Stimulated activated CD8-positive, alpha-beta memory T cell treated with anti-CD3 and anti-CD28 coated beads, Interleukin-12 subunit alpha, Interleukin-12 subunit beta, amount 100 ng/mL, for 4 hours (primary cell): Measurements from ENCODE around the gene OBSL1.

Experiments used
- DNase-seq: peaks from one replicate; pipeline ENCODE4 v3.0.0-alpha.2; 2020; ENCODE audit warnings: low read depth

The OBSL1 gene

DNA sequence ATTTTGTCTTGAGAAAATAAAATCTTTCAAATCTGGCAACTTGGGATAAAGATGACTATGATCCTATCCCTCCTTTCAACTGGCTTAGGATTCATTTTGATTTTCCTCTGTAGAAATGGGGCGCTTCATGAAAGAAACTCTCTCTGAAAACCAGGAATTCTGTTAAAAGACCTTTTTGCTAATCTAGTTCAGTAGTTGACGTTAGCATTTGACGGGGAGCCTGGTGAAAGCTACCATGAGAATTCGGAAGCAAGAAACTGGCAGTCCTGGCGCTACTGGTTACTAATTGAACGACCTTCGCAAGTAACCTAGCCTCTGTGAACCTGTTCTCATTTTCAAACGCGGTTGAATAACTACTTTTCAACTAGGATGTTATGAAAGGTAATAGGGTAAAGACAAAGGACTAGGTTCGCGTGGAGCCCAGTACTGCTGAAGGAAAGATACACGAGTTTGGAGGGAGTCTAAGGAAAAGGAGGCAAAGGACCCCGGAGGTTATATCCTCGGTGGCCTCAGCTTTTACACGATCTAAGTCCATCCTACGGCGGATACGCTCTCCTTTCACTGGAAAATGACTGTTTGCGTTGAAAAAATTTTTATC, 25.7 kb upstream of the OBSL1 start:
- DNase-seq: no peak

DNA sequence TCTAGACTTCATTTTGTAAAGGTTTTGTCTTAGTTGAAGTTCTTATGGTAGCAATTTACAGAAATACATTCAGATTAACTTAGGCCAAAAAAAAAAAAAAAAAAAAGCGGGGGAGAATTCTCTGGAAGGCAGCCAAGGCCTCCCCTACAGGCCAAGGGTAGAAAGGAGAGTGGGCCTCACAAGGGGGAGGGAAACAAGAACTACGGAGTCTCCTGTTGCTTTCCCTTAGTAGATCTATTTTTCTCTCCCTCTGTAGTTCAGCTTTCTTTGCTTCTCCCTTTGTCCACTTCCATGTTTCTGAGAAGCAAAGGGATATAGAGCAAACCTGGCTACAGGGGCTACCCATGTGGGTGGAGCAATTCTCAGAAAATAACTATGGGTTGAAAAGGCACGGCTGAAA, 23.9 kb upstream of the OBSL1 start:
- no peak for DNase-seq

DNA sequence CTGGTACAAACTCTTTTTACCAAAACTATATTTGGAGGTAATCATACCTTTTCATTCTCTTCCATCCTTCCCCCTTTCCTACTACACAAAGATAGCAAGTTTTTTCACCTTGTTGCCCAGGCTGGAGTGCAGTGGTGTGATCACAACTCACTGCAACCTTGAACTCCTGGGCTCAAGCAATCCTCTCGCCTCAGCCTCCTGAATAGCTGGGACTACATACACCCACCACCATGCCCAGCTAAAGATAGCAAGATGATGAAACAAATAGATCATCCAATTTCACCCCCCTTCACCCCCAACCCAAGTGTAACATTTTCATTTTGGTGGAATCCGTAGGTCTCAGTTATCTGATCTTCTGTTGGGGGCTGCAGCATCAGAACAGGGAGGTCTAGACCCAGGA, 21.8 kb upstream of the OBSL1 start:
- DNase-seq: no peak

GRCh38 chr2:219592736-219593135, 21.4 kb upstream of the OBSL1 start:
- no peak for DNase-seq

DNA sequence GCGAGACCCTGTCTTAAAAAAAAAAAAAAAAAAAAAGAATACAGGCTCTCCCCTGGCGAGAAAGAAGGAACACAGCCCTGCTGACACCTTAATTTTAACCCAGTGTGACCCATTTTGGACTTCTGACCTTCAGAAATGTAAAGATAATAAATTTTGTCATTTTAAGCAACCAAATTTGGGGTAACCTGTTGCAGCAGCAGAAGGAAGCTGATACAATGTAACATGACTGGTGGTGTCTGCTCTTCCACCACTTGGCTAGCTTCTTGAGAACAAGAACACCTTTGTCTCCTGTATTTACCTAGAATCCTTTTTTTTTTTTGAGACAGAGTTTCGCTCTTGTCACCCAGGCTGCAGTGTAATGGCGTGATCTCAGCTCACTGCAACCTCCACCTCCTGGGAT, 19.8 kb upstream of the OBSL1 start:
- no peak for DNase-seq

- DNase-seq: no peak
Observed at GRCh38 chr2:219581346-219581745, 10.0 kb upstream of the OBSL1 start.

- no peak for DNase-seq
Observed at GRCh38 chr2:219578811-219579613, 7.7 kb upstream of the OBSL1 start.

GRCh38 chr2:219576505-219577388, 5.4 kb upstream of the OBSL1 start:
- DNase-seq: no peak

GRCh38 chr2:219575566-219576504, 4.5 kb upstream of the OBSL1 start:
- DNase-seq: no peak

DNA sequence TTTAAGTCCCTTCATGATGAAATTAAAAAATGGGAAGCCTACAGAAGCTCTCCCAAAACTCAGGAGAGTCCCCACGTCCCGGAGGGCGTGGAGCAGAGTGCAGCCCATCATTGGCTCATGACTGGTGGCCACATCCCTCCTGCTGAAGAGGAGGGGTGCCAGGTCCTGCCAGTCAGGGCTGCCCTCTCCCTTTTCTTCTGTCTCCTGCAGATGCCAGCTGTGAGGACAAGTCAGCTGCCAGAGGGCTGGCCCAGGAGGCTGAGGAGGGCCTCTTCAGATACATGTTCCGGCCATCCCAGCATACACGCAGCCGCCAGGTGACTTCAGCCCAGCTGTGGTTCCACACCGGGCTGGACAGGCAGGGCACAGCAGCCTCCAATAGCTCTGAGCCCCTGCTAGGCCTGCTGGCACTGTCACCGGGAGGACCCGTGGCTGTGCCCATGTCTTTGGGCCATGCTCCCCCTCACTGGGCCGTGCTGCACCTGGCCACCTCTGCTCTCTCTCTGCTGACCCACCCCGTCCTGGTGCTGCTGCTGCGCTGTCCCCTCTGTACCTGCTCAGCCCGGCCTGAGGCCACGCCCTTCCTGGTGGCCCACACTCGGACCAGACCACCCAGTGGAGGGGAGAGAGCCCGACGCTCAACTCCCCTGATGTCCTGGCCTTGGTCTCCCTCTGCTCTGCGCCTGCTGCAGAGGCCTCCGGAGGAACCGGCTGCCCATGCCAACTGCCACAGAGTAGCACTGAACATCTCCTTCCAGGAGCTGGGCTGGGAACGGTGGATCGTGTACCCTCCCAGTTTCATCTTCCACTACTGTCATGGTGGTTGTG, 3.4 kb upstream of the OBSL1 start:
- no peak for DNase-seq

DNA sequence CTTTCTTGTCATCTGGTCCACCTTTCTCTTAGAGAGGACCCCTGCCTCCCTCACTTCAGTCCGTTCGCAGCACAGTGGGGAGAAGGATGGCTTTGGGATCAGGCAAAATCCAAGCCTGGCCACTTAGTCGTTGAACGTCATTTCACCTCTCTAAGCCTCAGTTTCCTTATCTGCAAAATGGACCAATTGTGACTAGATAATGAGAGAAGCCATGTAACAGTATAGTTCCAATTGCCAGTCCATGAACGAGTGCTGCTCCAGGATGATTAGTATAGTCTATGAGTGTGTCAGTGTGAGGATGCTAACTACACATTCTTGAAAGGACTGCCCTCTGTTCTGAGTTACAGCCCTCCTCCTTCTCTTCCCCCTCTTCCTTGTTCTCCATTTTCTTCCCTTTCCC, 1.8 kb upstream of the OBSL1 start:
- no peak for DNase-seq

DNA sequence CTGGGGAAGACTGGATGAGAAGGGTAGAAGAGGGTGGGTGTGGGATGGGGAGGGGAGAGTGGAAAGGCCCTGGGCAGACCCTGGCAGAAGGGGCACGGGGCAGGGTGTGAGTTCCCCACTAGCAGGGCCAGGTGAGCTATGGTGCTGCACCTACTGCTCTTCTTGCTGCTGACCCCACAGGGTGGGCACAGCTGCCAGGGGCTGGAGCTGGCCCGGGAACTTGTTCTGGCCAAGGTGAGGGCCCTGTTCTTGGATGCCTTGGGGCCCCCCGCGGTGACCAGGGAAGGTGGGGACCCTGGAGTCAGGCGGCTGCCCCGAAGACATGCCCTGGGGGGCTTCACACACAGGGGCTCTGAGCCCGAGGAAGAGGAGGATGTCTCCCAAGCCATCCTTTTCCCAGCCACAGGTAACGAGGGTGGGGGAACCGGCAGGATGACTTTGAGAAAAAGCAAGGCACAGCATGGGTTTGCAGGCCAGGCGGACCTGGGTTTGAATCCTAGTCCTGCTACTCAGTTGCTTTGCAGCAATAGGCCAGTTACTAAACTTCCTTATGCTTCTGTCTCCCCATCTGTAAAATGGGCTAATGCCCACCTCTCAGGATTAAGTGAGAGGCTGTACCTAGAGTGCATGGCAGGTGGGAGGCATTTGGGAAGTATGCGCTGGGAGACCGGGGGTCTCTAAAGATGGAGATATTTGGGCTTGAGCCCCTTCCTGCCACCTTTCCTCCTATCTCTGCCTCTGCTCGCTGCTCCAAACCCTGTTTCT, 1.1 kb upstream of the OBSL1 start, which contains the start of gene INHA:
INHA (plus strand) TSS at position 74 of the 765 bp plus-strand sequence; CDS start at position 139, 65 bp downstream.
- no peak for DNase-seq

- DNase-seq: no peak
Observed at GRCh38 chr2:219570924-219571310, 422 bp downstream of the OBSL1 start.

DNA sequence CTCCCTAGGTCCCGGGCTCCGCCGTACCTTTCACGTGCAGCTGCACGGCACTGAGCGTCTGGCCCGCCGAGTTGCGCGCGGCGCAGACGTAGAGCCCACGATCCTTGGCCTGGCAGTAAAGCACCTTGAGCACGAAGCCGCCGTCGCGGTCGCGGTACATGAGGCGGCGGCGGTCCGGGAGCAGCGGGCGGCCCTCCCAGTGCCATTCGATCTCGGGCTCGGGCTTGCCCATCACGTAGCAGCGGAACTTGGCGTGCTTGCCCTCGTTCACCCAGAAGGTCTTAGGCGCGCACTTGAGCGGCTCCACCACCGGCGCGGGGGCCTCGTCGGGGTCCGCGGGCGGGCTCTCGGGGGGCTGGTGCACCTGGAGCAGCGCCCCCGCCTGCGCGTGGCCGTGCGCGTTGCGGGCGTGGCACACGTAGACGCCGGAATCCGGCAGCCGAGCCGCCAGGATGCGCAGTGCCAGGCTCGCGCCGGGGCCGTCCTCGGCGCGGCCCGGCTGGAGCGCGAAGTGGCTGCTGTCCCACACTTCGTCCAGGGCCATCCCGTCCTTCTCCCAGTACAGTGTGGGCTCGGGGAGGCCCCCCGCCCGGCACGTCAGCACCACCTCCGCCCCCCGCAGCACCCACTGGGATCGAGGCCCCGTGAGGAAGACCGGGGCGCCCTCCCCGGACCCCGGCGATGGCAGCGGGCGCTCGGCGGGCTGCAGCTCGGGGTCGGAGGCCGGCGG, 980 bp downstream of the OBSL1 start:
- DNase-seq: no peak

GRCh38 chr2:219569635-219570034, 1.7 kb downstream of the OBSL1 start:
- DNase-seq: no peak

DNA sequence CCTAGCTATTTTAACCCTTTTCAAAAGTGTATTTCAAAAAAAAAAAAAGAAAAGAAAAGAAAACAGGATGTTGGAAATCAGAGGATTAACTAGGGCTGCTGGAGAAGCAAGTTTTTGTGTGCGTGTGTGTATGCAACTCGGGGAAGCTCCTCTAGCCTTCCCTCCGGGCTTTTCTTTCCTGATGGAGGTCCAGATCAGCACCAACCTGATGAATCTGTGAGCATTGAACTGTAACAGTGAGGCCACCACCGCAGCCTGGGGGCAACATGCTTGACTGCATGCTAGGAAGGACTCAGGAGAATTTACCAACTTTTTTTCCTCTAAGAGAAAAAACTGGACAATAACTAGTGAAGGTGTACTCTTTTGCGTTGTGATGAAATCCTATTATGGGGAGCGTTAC, 2.3 kb downstream of the OBSL1 start:
- DNase-seq: no peak

GRCh38 chr2:219567791-219568361, 3.5 kb downstream of the OBSL1 start:
- no peak for DNase-seq

- DNase-seq: no peak
Observed at GRCh38 chr2:219567131-219567530, 4.2 kb downstream of the OBSL1 start.

DNA sequence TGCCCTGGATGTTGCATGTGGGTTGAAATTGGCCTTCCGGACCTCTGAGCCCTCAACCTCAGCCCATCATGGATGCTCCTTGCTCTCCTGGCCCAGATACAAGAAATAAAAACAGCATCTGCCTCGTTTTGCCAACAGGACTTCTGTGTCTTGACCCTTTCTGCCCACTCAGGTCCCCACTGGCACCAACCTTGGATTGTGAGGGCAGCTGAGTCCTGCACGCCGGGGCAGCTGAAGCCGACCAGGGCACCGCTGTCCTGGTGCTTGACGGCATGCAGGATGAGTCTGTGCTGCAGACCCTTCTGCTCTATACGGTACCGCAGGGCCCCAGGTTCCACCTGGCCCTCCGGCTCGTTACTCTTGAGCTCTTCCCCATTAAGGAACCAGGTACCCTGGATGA, 4.7 kb downstream of the OBSL1 start:
- DNase-seq: no peak
